Endodermal cell (in vitro differentiated cells): Measurements from ENCODE around the gene SSBP3. TPM values are rescaled to one million over a fixed set of nuclear protein-coding genes. Genes with fewer than 3 reads are reported as not detected.

Source experiments
- DNase-seq: peaks from one replicate; pipeline ENCODE4 v3.0.0-alpha.2; 2017
- H3K27ac ChIP-seq: 2 replicates; pipeline ENCODE4 v1.5.1; 2013; ENCODE audit warnings: mild to moderate bottlenecking, low read depth, low read length, moderate library complexity
- H3K27me3 ChIP-seq: 2 replicates; pipeline ENCODE4 v1.6.1; 2013; ENCODE audit warnings: mild to moderate bottlenecking, low read length, moderate library complexity; ENCODE audit not compliant: insufficient read depth, control insufficient read depth, poor library complexity, severe bottlenecking
- H3K36me3 ChIP-seq: 2 replicates; pipeline ENCODE4 v1.7.0; 2013; ENCODE audit warnings: mild to moderate bottlenecking, low read length, moderate library complexity; ENCODE audit not compliant: control insufficient read depth, insufficient read depth
- H3K4me1 ChIP-seq: one replicate; pipeline ENCODE4 v1.7.0; 2013; ENCODE audit warnings: low read length; ENCODE audit not compliant: control insufficient read depth, insufficient read depth
- H3K4me3 ChIP-seq: 2 replicates; pipeline ENCODE4 v1.5.1; 2013; ENCODE audit warnings: mild to moderate bottlenecking, low read length, moderate library complexity
- H3K9ac ChIP-seq: 2 replicates; pipeline ENCODE4 v1.6.1; 2013; ENCODE audit warnings: mild to moderate bottlenecking, low read length, moderate library complexity; ENCODE audit not compliant: poor library complexity, severe bottlenecking; ENCODE audit errors: extremely low read depth
- H3K9me3 ChIP-seq: 2 replicates; pipeline ENCODE4 v1.6.1; 2013; ENCODE audit warnings: mild to moderate bottlenecking, low read length, moderate library complexity; ENCODE audit not compliant: control insufficient read depth
- H3K27ac Mint-ChIP-seq: 2 replicates; pipeline ENCODE4 v1.8.0; 2020; ENCODE audit warnings: mixed read lengths
- H3K27me3 Mint-ChIP-seq: 2 replicates; pipeline ENCODE4 v1.8.0; 2021; ENCODE audit warnings: mild to moderate bottlenecking, mixed read lengths; ENCODE audit not compliant: insufficient read depth
- H3K36me3 Mint-ChIP-seq: 2 replicates; pipeline ENCODE4 v1.8.0; 2020; ENCODE audit warnings: low read depth, mixed read lengths
- H3K4me1 Mint-ChIP-seq: 2 replicates; pipeline ENCODE4 v1.8.0; 2020; ENCODE audit warnings: mixed read lengths
- H3K4me3 Mint-ChIP-seq: 2 replicates; pipeline ENCODE4 v1.8.0; 2020; ENCODE audit warnings: mild to moderate bottlenecking, moderate library complexity, mixed read lengths
- H3K9me3 Mint-ChIP-seq: 2 replicates; pipeline ENCODE4 v1.8.0; 2020; ENCODE audit warnings: mild to moderate bottlenecking, mixed read lengths
- WGBS, 2 experiments: methylation state at CpG; one replicate each; pipeline versions ENCODE4 v1.1.5 to v1.1.7; 2013; ENCODE audit warnings: missing lambda C conversion rate in 2 of 2, mixed read lengths in 1 of 2; ENCODE audit not compliant: insufficient coverage in 1 of 2, insufficient read length in 1 of 2; 5-methylcytosine and 5-hydroxymethylcytosine counted together
- total RNA-seq, 2 donors: library from RNA; stranded (reverse); fragmentation: NEBNext Ultra II Directional in 1 of 2; extraction: Animal tissue kit (Norgen Biotek cat#: 25700) in 1 of 2; gene quantifications; 2 replicates in 1 of 2; 3 replicates in 1 of 2; pipeline ENCODE4 v1.2.1, GENCODE V29; 2021
- TF ChIP-seq, protein P1 (sequence below): fragments of 200-600 bp; sonication (generic); conservative IDR thresholded peaks from 2 replicates; pipeline ENCODE4 v1.5.0; 2021; ENCODE audit warnings: antibody characterized with exemption, mild to moderate bottlenecking

Gene SSBP3
- total RNA-seq, 2 donors from 2014 or later: 342 TPM

DNA sequence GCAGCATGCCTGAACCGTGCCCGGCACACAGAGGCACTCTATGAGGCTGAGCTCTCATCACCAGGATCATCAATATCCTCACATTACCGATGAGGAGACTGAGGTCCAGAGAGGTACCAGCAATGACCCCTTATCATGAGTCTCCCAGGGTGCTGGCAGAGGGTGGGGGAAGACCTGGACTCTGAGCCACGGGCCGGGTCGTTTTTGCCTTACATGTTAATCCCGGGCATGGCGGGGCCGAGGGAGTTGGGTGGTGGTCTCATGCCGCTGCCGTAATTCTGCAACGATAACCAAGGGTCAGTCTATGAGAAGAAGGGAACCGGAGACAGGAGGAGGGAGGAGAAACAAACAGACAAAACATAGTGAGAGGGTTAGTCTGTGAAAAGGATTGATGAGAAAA is 163.2 kb downstream of the SSBP3 start:
- H3K9me3 ChIP-seq: no peaks in the 10 kb centered on the region
- H3K4me3 ChIP-seq: no peak overlapping the region
- Mint-ChIP-seq H3K9me3 (no peaks in the 10 kb centered on the region), H3K4me1 (peaks cover 11% of the 10 kb centered on the region), H3K36me3 (peaks cover 81% of the 10 kb centered on the region), H3K27ac (peak overlapping the region; percentile 33), H3K4me3 (no peak overlapping the region), H3K27me3 (no peaks in the 10 kb centered on the region)
- 92 to 95% methylated on average over 7 to 13 of the region's 13 CpGs for WGBS, 2 experiments
- peaks cover 94% of the 10 kb centered on the region for H3K36me3 ChIP-seq
- H3K27ac ChIP-seq: no peak overlapping the region
- DNase-seq: no peak
- H3K4me1 ChIP-seq: peaks cover 13% of the 10 kb centered on the region
- no peaks in the 10 kb centered on the region for H3K27me3 ChIP-seq
- H3K9ac ChIP-seq: no peak overlapping the region
- TF ChIP-seq, protein P1, sequence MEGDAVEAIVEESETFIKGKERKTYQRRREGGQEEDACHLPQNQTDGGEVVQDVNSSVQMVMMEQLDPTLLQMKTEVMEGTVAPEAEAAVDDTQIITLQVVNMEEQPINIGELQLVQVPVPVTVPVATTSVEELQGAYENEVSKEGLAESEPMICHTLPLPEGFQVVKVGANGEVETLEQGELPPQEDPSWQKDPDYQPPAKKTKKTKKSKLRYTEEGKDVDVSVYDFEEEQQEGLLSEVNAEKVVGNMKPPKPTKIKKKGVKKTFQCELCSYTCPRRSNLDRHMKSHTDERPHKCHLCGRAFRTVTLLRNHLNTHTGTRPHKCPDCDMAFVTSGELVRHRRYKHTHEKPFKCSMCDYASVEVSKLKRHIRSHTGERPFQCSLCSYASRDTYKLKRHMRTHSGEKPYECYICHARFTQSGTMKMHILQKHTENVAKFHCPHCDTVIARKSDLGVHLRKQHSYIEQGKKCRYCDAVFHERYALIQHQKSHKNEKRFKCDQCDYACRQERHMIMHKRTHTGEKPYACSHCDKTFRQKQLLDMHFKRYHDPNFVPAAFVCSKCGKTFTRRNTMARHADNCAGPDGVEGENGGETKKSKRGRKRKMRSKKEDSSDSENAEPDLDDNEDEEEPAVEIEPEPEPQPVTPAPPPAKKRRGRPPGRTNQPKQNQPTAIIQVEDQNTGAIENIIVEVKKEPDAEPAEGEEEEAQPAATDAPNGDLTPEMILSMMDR: no peak

DNA sequence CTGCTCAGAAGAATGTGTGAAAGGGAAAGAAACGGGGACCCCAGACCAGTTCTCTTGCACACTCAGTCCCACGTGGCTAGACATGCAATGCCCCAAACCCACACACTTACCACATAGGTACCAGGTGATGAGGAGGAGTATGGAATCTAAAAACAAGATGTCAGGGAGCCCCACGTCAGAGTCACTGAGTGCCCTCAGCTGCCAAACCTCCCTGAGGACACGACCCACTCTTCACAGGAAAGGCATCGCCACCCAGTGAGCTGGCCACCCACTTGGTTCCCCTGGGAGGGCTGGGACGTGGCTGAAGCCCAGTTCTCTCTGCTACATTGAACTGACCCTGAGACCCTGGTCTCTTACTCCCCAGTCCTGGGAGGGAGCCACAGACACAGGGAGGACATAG is 164.8 kb downstream of the SSBP3 start:
- Histone ChIP-seq H3K4me3 (no peak overlapping the region), H3K27ac (no peak overlapping the region), H3K36me3 (peaks cover 94% of the 10 kb centered on the region), H3K9me3 (no peaks in the 10 kb centered on the region), H3K4me1 (peaks cover 5% of the 10 kb centered on the region), H3K9ac (no peak overlapping the region), H3K27me3 (no peaks in the 10 kb centered on the region)
- no peaks in the 10 kb centered on the region for H3K27me3 Mint-ChIP-seq
- peaks cover 86% of the 10 kb centered on the region for H3K36me3 Mint-ChIP-seq
- no peak overlapping the region for H3K4me3 Mint-ChIP-seq
- no peaks in the 10 kb centered on the region for H3K9me3 Mint-ChIP-seq
- TF ChIP-seq, protein P1: no peak
- peak overlapping the region; percentile 85 for H3K27ac Mint-ChIP-seq
- peaks cover 4% of the 10 kb centered on the region for H3K4me1 Mint-ChIP-seq
- no peak for DNase-seq
- WGBS, 2 experiments: 92 to 94% methylated on average over 4 to 5 of the region's 6 CpGs

DNA sequence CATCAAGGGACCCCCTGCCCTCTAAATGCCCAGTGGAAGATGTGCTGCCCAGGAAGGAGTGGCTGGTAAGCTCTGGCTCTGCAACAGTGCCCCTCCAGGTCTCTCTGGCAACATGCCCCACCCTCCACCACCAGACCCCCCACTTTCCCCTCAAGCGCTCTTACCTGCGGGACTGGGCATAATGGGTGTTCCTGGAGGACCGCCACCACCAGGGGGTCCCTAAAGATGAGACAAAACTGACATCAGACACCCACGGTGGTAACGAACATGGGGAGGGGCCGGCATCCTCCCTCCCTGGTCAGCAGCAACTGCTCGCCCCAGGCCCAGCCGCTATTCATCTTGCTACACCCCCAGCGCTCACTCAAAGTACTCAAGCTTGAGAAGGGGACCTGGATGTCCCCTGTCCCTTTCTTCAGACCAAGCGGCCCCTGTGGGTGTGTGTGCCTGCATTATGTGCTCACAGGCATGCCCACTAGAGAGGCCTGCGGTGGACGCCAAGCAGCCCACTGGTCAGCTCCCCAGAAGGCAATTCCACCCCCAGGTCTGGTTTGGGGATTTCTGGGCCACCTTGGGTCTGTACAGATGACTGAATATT is 165.4 kb downstream of the SSBP3 start:
- H3K9me3 ChIP-seq: no peaks in the 10 kb centered on the region
- peaks cover 84% of the 10 kb centered on the region for H3K36me3 Mint-ChIP-seq
- H3K4me1 ChIP-seq: peaks cover 3% of the 10 kb centered on the region
- H3K27ac Mint-ChIP-seq: peak overlapping the region; percentile 13
- no peaks in the 10 kb centered on the region for H3K4me1 Mint-ChIP-seq
- H3K27me3 ChIP-seq: no peaks in the 10 kb centered on the region
- no peak for DNase-seq
- H3K9ac ChIP-seq: no peak overlapping the region
- no peak overlapping the region for H3K4me3 ChIP-seq
- H3K27me3 Mint-ChIP-seq: no peaks in the 10 kb centered on the region
- TF ChIP-seq, protein P1: peak; percentile 11
- 96 to 100% methylated on average over 5 to 12 of the region's 12 CpGs for WGBS, 2 experiments
- no peak overlapping the region for H3K27ac ChIP-seq
- H3K4me3 Mint-ChIP-seq: no peak overlapping the region
- no peaks in the 10 kb centered on the region for H3K9me3 Mint-ChIP-seq
- H3K36me3 ChIP-seq: peaks cover 95% of the 10 kb centered on the region
